ENCODE results near the gene BMP8B.

DNA sequence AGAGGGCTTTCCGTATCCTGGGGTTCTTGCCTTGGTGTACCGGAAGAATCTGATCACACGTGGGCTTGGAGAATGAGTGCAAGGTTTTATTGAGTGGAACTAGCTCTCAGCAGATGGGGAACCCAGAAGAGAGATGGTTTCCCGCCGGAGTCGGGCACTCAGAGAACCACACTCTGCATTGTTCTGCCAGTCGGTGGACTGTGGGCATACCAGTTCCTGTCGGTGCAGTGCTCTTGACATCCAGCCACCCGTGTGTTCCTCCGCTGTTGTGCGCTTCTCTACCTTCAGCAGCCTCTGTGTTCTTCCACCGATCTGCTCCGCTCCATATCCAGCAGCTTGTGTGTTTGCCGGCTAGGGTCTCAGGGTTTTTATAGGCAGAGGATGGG, 60.7 kb downstream of the BMP8B start:
- TF ChIP-seq CTCF (IDR thresholded peaks at IDR 0.05), result no peak
- TF ChIP-seq POLR2A (IDR thresholded peaks at IDR 0.05), result no peak
